Body of pancreas (tissue), 4 donors: ENCODE results near the gene HCFC1R1. TPM values are rescaled to one million over a fixed set of nuclear protein-coding genes. Genes with fewer than 3 reads are reported as not detected.

Experiments
- ATAC-seq: fragments of 150-250 bp; one replicate; pipeline ENCODE4 v1.9.1; 2016
- DNase-seq, 4 donors: peaks; one replicate each; pipeline ENCODE4 v3.0.0-alpha.2; 2019
- H3K27ac ChIP-seq, 4 donors: fragments of 200-600 bp; sonication (generic); 1 replicate in 3 of 4; 2 replicates in 1 of 4; pipeline versions ENCODE4 v1.5.1 to v1.6.1; 2016 to 2019; ENCODE audit warnings: mild to moderate bottlenecking in 1 of 4, mixed read lengths in 1 of 4, moderate library complexity in 1 of 4
- H3K27me3 ChIP-seq, 2 donors: fragments of 200-600 bp; sonication (generic); one replicate each; pipeline ENCODE4 v1.6.0; 2016; ENCODE audit warnings: mild to moderate bottlenecking in 1 of 2
- H3K36me3 ChIP-seq, 2 donors: fragments of 200-600 bp; sonication (generic); replicated peaks in 1 of 2; 2 replicates each; pipeline ENCODE4 v1.5.1; 2016; ENCODE audit warnings: low read depth in 2 of 2; ENCODE audit not compliant: insufficient read depth in 1 of 2
- H3K4me1 ChIP-seq: fragments of 200-600 bp; sonication (generic); one replicate; pipeline ENCODE4 v1.6.0; 2016
- H3K4me3 ChIP-seq, 2 donors: fragments of 200-600 bp; sonication (generic); 1 replicate in 1 of 2; 2 replicates in 1 of 2; pipeline ENCODE4 v1.5.1; 2016 to 2019
- H3K9me3 ChIP-seq, 3 donors: fragments of 200-600 bp; sonication (generic); 1 replicate in 2 of 3; 2 replicates in 1 of 3; pipeline ENCODE4 v1.5.1; 2016
- POLR2A ChIP-seq, 3 donors: fragments of 450-650 bp; IDR thresholded peaks; one replicate each; pipeline ENCODE4 v1.6.1; 2016; ENCODE audit warnings: antibody characterized with exemption in 3 of 3, mild to moderate bottlenecking in 2 of 3
- WGBS, 2 donors: methylation state at CpG; one replicate each; pipeline ENCODE4 v1.1.5; 2017; 5-methylcytosine and 5-hydroxymethylcytosine counted together
- intact Hi-C: fragments of 100-400 bp; cut with DNase I; formaldehyde crosslinking; loops from one replicate; pipeline ENCODE4 v1.15.1; 2023
- total RNA-seq, 2 donors: library from RNA; depleted of rRNA; stranded (reverse); fragments of >200 nt; gene quantifications; one replicate each; pipeline ENCODE4 v1.1.0, GENCODE V29; 2016
- TF ChIP-seq, protein P1 (sequence below), 7 experiments: fragments of 450-650 bp in 4 of 7; fragments of 200-600 bp in 3 of 7; sonication (generic) in 3 of 7; IDR thresholded peaks; one replicate each; pipeline ENCODE4 v1.5.1; 2016 to 2019; ENCODE audit warnings: antibody characterized with exemption in 7 of 7

The HCFC1R1 gene
- total RNA-seq, 2 donors from 2014 or later = 6.9 to 15.3 TPM

- 7 to 27% methylated on average over 19 to 87 of the region's 91 CpGs for WGBS, 2 donors
- intact Hi-C loops = no loop called here
- H3K4me3 ChIP-seq = peak within 1 kb of the TSS; percentile 15 to 64
- H3K27ac ChIP-seq = peak within 1 kb of the TSS; percentile 79 to 88 (median 83)
- peaks cover 60% of the 10 kb centered on the region for H3K4me1 ChIP-seq
- ATAC-seq = peak; percentile 89
- TF ChIP-seq, protein P1, sequence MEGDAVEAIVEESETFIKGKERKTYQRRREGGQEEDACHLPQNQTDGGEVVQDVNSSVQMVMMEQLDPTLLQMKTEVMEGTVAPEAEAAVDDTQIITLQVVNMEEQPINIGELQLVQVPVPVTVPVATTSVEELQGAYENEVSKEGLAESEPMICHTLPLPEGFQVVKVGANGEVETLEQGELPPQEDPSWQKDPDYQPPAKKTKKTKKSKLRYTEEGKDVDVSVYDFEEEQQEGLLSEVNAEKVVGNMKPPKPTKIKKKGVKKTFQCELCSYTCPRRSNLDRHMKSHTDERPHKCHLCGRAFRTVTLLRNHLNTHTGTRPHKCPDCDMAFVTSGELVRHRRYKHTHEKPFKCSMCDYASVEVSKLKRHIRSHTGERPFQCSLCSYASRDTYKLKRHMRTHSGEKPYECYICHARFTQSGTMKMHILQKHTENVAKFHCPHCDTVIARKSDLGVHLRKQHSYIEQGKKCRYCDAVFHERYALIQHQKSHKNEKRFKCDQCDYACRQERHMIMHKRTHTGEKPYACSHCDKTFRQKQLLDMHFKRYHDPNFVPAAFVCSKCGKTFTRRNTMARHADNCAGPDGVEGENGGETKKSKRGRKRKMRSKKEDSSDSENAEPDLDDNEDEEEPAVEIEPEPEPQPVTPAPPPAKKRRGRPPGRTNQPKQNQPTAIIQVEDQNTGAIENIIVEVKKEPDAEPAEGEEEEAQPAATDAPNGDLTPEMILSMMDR (IDR thresholded peaks at IDR 0.05) = no peak
- TF ChIP-seq POLR2A (IDR thresholded peaks at IDR 0.05) = peak; percentile 95 to 97 (median 95)
- H3K27me3 ChIP-seq = no peaks in the 10 kb centered on the region
- H3K9me3 ChIP-seq = no peaks in the 10 kb centered on the region
- peak; percentile 91 to 94 (median 92) for DNase-seq
- no peaks in the 10 kb centered on the region for H3K36me3 ChIP-seq
Observed at GRCh38 chr16:2980227-2981176, 43.2 kb downstream of the HCFC1R1 start, which contains the start of gene PKMYT1. Gene PKMYT1, minus strand, starts transcription at chr16:2980446. Its CDS starts 789 bp downstream, at chr16:2979657.

GRCh38 chr16:2979669-2980226, 44.0 kb downstream of the HCFC1R1 start:
- peak overlapping the region in 1 of 2 donors; percentile 15 for H3K4me3 ChIP-seq
- DNase-seq (no peak), ATAC-seq (no peak)
- 7 to 11% methylated on average over 20 to 42 of the region's 43 CpGs for WGBS, 2 donors
- no peaks in the 10 kb centered on the region for H3K27me3 ChIP-seq
- intact Hi-C loops = no loop called here
- no peak overlapping the region for H3K27ac ChIP-seq
- H3K9me3 ChIP-seq = no peaks in the 10 kb centered on the region
- no peaks in the 10 kb centered on the region for H3K36me3 ChIP-seq
- H3K4me1 ChIP-seq = peaks cover 53% of the 10 kb centered on the region
- TF ChIP-seq, protein P1 (IDR thresholded peaks at IDR 0.05) = no peak
- TF ChIP-seq POLR2A (IDR thresholded peaks at IDR 0.05) = no peak

DNA sequence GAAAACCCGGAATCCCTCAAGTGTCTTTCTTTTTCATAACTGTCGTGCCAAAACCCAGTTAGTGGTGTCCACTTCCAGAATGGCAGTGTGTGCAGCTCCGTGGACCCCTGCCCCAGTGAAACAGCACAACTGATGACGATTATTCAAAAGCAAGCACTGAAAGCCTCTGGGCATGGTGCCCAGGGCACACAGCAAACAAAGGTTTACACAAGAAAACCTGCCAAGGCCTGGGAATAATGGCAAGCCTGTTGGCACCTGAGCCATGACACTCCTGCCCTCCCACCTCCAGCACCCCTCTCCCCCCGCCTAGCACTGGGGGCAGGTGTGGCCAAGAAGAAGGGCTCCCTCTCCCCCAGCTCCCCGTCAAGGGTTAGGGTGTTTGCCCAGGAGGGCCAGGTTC, 46.3 kb downstream of the HCFC1R1 start:
- 19 to 31% methylated on average over 3 to 6 of the region's 6 CpGs for WGBS, 2 donors
- Histone ChIP-seq H3K4me1 (peaks cover 42% of the 10 kb centered on the region), H3K36me3 (no peaks in the 10 kb centered on the region), H3K27ac (peak overlapping the region; percentile 47 to 72 (median 65)), H3K27me3 (no peaks in the 10 kb centered on the region), H3K9me3 (no peaks in the 10 kb centered on the region), H3K4me3 (no peak overlapping the region)
- peak; percentile 78 for ATAC-seq
- DNase-seq = peak; percentile 89 to 96 (median 94)
- no peak for TF ChIP-seq POLR2A (IDR thresholded peaks at IDR 0.05)
- TF ChIP-seq, protein P1 (IDR thresholded peaks at IDR 0.05) = no peak
- intact Hi-C loops = no loop called here

DNA sequence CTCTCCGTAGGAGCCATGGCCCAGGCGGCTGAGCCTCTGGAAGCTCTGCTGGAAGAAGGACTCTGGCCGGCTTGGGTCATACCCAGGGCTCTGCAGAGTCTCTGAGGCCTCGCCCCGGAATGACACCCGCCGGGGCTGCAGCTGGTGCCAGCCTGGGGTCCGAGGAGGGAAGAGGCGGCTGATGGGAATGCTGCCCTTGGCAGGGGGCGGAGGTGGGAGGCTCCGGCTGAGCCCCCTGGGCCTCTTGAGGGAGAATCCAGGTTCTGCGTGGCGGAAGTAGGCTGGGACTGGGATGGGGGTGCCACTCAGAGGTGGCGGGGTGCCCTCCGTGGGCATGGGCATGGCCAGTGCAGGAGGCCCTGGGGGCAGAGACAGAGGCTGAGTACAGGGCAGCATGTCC, 47.1 kb downstream of the HCFC1R1 start:
- Histone ChIP-seq H3K36me3 (no peaks in the 10 kb centered on the region), H3K9me3 (no peaks in the 10 kb centered on the region), H3K4me1 (peaks cover 42% of the 10 kb centered on the region), H3K4me3 (no peak overlapping the region), H3K27ac (peak overlapping the region; percentile 40 to 72 (median 65)), H3K27me3 (no peaks in the 10 kb centered on the region)
- intact Hi-C loops = no loop called here
- ATAC-seq = no peak
- no peak for TF ChIP-seq POLR2A (IDR thresholded peaks at IDR 0.05)
- TF ChIP-seq, protein P1 (IDR thresholded peaks at IDR 0.05) = no peak
- no peak for DNase-seq
- WGBS, 2 donors = 89 to 98% methylated on average over 10 to 13 of the region's 15 CpGs
